GM12874 (cell line): ENCODE results near the gene MB21D2.

Experiments used
- TF ChIP-seq, protein P1 (sequence below): IDR thresholded peaks from 2 replicates; pipeline ENCODE4 v1.5.1; 2011; ENCODE audit warnings: low read depth, mild to moderate bottlenecking, control low read depth, low read length, moderate library complexity; ENCODE audit not compliant: insufficient read depth

Gene MB21D2, protein sequence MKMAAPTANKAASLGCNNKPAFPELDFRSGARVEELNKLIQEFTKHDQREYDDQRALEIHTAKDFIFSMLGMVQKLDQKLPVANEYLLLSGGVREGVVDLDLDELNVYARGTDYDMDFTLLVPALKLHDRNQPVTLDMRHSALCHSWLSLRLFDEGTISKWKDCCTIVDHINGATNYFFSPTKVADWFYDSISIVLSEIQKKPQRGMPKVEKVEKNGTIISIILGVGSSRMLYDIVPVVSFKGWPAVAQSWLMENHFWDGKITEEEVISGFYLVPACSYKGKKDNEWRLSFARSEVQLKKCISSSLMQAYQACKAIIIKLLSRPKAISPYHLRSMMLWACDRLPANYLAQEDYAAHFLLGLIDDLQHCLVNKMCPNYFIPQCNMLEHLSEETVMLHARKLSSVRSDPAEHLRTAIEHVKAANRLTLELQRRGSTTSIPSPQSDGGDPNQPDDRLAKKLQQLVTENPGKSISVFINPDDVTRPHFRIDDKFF

DNA sequence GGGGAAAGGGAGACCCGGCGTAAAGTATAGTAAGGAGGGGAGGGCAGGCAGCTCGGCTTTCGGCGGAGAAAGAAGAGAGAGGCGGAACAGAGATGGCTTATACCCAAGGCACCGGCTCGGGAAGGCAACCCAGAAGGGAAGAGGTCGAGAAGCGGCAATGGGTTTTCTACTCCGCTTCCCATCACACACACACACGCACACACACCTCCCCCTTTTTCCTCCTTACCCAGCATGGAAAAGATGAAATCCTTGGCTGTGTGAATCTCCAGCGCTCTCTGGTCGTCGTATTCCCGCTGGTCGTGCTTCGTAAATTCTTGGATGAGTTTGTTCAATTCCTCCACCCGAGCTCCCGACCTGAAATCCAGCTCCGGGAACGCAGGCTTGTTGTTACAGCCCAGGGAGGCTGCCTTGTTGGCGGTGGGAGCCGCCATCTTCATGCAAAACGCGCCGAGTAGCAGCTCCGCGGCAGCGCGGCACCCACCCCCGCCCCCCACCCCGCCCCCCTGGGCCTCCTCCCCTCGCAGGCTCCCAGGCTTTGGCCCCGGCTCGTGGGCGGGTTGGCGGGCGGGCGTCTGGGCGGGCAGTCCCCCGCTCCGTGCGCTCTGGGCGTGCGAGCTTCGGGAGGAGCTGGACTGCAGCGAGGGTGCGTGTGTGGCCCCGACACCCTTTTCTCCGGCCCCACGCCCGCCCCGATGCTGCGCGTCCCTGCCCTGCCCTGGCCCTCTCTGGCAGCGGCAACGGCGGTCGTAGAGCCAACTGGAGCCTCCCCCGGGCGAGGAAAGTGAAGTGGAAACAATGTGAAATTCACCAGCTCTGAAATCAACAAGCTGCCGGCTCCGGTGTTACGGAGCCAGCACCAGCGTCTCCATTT is at the start of gene MB21D2:
MB21D2 (minus strand) TSS at position 453 of the 871 bp plus-strand sequence; CDS start at position 437, 16 bp downstream.
- TF ChIP-seq, protein P1, sequence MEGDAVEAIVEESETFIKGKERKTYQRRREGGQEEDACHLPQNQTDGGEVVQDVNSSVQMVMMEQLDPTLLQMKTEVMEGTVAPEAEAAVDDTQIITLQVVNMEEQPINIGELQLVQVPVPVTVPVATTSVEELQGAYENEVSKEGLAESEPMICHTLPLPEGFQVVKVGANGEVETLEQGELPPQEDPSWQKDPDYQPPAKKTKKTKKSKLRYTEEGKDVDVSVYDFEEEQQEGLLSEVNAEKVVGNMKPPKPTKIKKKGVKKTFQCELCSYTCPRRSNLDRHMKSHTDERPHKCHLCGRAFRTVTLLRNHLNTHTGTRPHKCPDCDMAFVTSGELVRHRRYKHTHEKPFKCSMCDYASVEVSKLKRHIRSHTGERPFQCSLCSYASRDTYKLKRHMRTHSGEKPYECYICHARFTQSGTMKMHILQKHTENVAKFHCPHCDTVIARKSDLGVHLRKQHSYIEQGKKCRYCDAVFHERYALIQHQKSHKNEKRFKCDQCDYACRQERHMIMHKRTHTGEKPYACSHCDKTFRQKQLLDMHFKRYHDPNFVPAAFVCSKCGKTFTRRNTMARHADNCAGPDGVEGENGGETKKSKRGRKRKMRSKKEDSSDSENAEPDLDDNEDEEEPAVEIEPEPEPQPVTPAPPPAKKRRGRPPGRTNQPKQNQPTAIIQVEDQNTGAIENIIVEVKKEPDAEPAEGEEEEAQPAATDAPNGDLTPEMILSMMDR = no peak

DNA sequence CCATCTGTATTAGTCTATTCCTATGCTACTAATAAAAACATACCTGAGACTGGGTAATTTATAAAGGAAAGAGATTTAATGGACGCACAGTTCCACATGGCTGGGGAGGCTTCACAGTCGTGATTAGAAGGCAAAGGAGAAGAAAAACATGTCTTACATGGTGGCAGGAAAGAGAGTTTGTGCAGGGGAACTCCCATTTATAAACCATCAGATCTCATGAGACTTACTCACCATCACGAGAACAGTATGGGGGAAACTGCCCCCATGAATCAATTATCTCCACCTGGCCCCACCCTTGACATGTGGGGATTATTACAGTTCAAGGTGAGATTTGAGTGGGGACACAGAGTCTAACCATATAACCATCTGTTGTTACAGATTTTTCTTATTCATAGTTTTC is 42.1 kb upstream of the MB21D2 start:
- TF ChIP-seq, protein P1 = no peak

DNA sequence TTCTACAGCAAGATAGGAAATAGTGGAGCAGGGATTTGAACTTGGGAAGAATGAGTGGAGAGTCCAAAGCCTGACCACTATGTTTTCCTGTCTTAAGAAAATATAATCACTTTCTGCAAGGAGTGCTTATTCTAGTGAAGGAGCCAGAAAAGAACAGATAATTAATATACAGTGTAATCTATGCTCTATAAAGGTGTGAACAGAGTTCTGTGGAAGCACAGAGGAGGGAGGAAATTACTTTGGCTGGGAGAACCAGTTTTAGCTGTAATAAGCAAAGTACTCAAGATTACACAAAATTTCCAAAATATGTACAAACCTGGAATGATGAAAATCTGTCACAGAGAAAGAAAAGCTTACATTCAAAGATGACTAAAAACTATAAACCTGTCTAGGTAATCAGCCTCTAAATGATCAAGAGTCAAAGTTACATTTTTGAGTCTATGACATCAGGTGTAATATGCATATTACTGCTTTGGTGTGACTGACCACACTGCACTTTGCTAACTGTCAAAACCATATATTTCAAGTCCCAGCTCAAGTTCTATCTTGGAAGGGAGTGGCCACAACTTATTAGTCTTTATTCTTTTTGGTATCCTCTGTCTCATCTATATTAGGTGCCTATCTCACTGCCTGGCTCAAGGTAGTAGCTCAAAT is 40.7 kb upstream of the MB21D2 start:
- TF ChIP-seq, protein P1 = no peak

DNA sequence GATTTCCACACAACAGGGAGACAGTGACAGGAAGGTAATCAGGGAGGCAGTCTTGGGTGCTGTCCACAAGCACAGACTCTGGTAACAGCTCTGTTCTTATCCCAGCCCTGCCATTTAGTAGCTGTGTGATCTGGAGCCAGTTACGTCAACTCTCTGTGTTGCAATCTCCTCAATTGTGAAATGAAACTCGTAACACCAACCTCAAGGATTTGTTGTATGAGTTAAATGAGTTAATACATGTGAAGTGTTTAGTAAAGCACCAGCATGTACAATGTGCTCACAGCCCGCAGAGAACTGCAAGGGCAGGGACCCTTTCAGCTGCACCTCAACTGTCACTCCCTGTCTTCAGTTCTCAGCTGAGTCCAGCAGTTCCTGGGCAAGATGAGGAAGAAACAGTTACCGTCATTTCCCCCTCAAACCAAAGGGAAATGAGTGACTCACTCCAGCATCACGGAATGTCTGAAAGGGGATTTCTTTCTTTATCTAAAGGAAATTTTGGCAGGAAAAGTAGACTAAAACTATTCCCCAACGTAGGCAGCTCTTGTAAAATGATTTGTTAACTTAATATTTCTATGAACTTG is 39.9 kb upstream of the MB21D2 start:
- TF ChIP-seq, protein P1 = no peak

DNA sequence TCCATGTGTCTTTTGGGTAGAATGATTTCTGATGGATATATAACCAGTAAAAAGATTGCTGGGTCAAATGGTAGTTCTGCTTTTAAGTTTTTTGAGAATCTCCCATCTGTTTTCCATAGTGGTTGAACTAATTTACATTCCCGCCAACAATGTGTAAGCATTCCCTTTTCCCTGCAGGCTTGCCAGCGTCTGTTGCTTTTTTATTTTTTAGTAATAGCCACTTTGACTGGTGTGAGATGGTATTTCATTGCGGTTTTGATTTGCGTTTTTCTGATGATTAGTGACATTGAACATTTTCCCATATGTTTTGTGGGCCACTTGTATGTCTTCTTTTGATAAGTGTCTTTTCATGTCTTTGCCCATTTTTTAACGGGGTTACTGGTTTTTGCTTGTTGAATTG is 36.3 kb upstream of the MB21D2 start:
- TF ChIP-seq, protein P1 = no peak

DNA sequence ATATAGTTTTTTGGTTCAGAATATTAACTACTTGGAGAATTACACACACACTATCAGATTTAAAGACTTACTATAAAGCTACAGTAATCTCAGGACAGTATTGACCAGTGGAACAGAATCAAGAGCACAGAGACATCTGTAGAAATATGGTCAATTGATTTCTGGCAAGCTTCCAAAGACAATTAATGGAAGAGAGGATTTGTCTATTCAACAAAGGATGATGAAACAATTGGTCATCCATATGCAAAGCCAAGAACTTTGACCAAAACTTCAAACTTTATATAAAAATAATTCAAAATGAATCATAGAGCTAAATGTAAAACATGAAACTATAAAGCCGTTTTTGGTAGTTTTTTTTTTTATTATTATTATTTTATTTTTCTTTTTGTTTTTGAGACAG is 29.8 kb upstream of the MB21D2 start:
- TF ChIP-seq, protein P1 = no peak
